Right lobe of liver (tissue), 6 donors: ENCODE measurements around the gene LPAR4. TPM values are rescaled to one million over a fixed set of nuclear protein-coding genes. Genes with fewer than 3 reads are reported as not detected.

Source experiments
- ATAC-seq, 4 donors: fragments of 200-7000 bp; cut with Tn5 transposase; one replicate each; pipeline ENCODE4 v1.9.1; 2020; ENCODE audit warnings: mild to moderate bottlenecking in 4 of 4, moderate library complexity in 4 of 4
- DNase-seq, 3 donors: peaks; one replicate each; pipeline ENCODE4 v3.0.0-alpha.2; 2020
- H3K27ac ChIP-seq, 3 donors: fragments of 200-600 bp; one replicate each; pipeline ENCODE4 v1.8.0; 2022
- H3K27me3 ChIP-seq, 2 donors: fragments of 200-600 bp; one replicate each; pipeline ENCODE4 v1.8.0; 2022
- H3K36me3 ChIP-seq, 4 donors: fragments of 200-600 bp; sonication (generic) in 1 of 4; one replicate each; pipeline versions ENCODE4 v1.5.1 to v1.8.0; 2017 to 2022; ENCODE audit warnings: control low read depth in 1 of 4
- H3K4me1 ChIP-seq, 4 donors: fragments of 200-600 bp; sonication (generic) in 1 of 4; one replicate each; pipeline versions ENCODE4 v1.5.1 to v1.8.0; 2017 to 2022; ENCODE audit warnings: control low read depth in 1 of 4
- H3K4me3 ChIP-seq, 3 donors: fragments of 200-600 bp; one replicate each; pipeline ENCODE4 v1.8.0; 2022
- H3K9me3 ChIP-seq, 4 donors: fragments of 200-600 bp; sonication (generic) in 1 of 4; one replicate each; pipeline versions ENCODE4 v1.5.1 to v1.8.0; 2017 to 2022; ENCODE audit warnings: control low read depth in 1 of 4
- POLR2A ChIP-seq: fragments of 450-650 bp; IDR thresholded peaks from one replicate; pipeline ENCODE4 v1.6.1; 2017; ENCODE audit warnings: antibody characterized with exemption, mild to moderate bottlenecking
- WGBS: methylation state at CpG from one replicate; pipeline ENCODE4 v1.1.6; 2018; ENCODE audit warnings: low coverage, low lambda C conversion rate; ENCODE audit not compliant: insufficient coverage; ENCODE audit errors: missing lambda C conversion rate; 5-methylcytosine and 5-hydroxymethylcytosine counted together
- intact Hi-C, 2 donors: fragments of 100-400 bp; cut with DNase I; formaldehyde crosslinking; loops; one replicate each; pipeline versions ENCODE4 v1.11.2 to v1.14.1; 2022
- total RNA-seq, 6 experiments: library from RNA; depleted of rRNA in 2 of 6; stranded (reverse); fragments of >200 nt in 2 of 6; fragmentation: NEBNext Ultra II Directional in 3 of 6; extraction: Animal tissue kit (Norgen Biotek cat#: 25700) in 3 of 6; gene quantifications; one replicate each; pipeline versions ENCODE4 v1.1.0 to v1.2.4, GENCODE V29; 2016 to 2023
- TF ChIP-seq, protein P1 (sequence below), 4 donors: fragments of 200-600 bp in 3 of 4; fragments of 450-650 bp in 1 of 4; IDR thresholded peaks; one replicate each; pipeline versions ENCODE4 v1.5.1 to v1.8.0; 2016 to 2022; ENCODE audit warnings: antibody characterized with exemption in 4 of 4, mild to moderate bottlenecking in 2 of 4
- donor health status: DM: no; HTN: yes; CAD: no.
- donor health status: DM: no; HTN: no; CAD: no.
- donor health status: DM: no; HTN: no; CAD: no.
- donor health status: DM: no; HTN: yes; CAD: no.
- donor health status: DM: no; HTN: yes; CAD: no.

Gene LPAR4
- total RNA-seq, 6 experiments from 2014 or later: not detected

DNA sequence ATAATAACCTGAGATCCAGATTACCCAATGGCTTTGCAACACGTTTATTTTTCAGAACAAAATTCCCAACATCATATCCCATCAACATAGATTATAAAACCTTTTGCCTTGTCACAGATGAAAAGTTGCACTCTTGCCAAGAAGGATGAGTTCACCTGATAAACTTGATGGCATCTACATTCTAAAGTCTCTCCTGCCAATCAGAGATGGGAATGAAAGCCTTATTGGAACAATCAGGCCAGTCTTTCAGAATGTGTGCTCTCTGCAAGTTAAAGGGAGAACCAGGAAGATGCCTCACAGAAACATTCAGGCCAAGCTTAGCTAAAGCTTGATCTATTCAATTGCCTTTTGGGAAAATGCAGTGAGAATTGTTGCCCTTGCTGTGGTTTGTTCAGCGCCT lies 1.3 kb downstream of the LPAR4 start:
- Histone ChIP-seq H3K27ac (no peak overlapping the region), H3K4me3 (no peak overlapping the region), H3K4me1 (no peaks in the 10 kb centered on the region), H3K27me3 (peaks cover 0 to 5% of the 10 kb centered on the region in 2 donors), H3K9me3 (no peaks in the 10 kb centered on the region), H3K36me3 (no peaks in the 10 kb centered on the region)
- 25% methylated on average over 2 of the region's 2 CpGs for WGBS
- intact Hi-C loops: no loop called here
- TF ChIP-seq, protein P1, sequence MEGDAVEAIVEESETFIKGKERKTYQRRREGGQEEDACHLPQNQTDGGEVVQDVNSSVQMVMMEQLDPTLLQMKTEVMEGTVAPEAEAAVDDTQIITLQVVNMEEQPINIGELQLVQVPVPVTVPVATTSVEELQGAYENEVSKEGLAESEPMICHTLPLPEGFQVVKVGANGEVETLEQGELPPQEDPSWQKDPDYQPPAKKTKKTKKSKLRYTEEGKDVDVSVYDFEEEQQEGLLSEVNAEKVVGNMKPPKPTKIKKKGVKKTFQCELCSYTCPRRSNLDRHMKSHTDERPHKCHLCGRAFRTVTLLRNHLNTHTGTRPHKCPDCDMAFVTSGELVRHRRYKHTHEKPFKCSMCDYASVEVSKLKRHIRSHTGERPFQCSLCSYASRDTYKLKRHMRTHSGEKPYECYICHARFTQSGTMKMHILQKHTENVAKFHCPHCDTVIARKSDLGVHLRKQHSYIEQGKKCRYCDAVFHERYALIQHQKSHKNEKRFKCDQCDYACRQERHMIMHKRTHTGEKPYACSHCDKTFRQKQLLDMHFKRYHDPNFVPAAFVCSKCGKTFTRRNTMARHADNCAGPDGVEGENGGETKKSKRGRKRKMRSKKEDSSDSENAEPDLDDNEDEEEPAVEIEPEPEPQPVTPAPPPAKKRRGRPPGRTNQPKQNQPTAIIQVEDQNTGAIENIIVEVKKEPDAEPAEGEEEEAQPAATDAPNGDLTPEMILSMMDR (IDR thresholded peaks at IDR 0.05): no peak
- no peak for TF ChIP-seq POLR2A
- no peak for DNase-seq
- no peak for ATAC-seq

DNA sequence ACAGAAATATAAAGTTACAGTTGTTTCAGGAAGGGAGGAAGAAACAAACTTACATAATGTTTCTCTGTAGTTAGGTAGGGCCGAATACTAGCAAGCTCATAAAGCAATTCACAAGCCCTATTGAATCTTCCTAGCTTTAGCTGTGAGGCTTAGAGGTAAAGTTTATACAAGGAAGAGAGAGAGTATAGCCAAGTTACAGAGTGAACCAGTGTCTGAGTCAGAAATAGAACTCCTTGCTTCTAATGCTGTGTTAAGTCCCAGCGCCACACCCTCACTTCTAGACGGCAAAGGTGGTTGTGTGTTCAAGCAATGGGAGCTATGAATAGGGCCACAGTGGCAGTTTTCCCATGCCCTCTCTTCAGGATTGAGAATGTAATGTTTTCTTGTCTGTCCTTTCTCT lies 6.1 kb downstream of the LPAR4 start:
- intact Hi-C loops: no loop called here
- ATAC-seq (no peak), DNase-seq (no peak)
- TF ChIP-seq POLR2A: no peak
- TF ChIP-seq, protein P1 (IDR thresholded peaks at IDR 0.05): no peak
- Histone ChIP-seq H3K4me3 (no peak overlapping the region), H3K36me3 (no peaks in the 10 kb centered on the region), H3K27ac (no peak overlapping the region), H3K4me1 (no peaks in the 10 kb centered on the region), H3K9me3 (no peaks in the 10 kb centered on the region), H3K27me3 (peaks cover 0 to 10% of the 10 kb centered on the region in 2 donors)
- 62% methylated on average over 3 of the region's 3 CpGs for WGBS

DNA sequence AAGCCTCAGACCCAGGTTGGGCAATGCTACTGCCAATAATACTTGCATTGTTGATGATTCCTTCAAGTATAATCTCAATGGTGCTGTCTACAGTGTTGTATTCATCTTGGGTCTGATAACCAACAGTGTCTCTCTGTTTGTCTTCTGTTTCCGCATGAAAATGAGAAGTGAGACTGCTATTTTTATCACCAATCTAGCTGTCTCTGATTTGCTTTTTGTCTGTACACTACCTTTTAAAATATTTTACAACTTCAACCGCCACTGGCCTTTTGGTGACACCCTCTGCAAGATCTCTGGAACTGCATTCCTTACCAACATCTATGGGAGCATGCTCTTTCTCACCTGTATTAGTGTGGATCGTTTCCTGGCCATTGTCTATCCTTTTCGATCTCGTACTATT lies 7.4 kb downstream of the LPAR4 start:
- H3K27me3 ChIP-seq: peaks cover 0 to 10% of the 10 kb centered on the region in 2 donors
- no peaks in the 10 kb centered on the region for H3K4me1 ChIP-seq
- H3K9me3 ChIP-seq: no peaks in the 10 kb centered on the region
- H3K27ac ChIP-seq: no peak overlapping the region
- WGBS: 63% methylated on average over 5 of the region's 5 CpGs
- DNase-seq: no peak
- H3K36me3 ChIP-seq: no peaks in the 10 kb centered on the region
- TF ChIP-seq POLR2A: no peak
- no peak for ATAC-seq
- no peak overlapping the region for H3K4me3 ChIP-seq
- intact Hi-C loops: no loop called here

DNA sequence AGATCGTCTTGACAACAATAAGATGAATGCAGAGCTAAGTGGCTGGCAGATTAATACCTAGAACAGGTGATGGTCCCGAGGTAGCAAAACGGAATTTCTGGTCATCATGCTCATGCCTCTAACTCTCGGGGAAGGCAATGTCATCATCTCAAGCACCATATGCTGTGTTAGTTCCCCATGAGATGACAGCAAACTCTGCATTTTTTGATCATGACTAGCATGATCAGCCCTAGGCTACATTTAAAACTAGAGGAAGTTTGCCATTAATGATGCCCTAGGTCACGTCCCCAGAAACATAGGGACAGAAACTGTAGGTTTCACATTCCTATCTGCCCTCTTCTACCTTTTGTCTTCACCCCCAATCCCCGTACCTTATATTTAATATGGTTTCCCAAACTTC lies 11.6 kb downstream of the LPAR4 start:
- H3K27ac ChIP-seq: no peak overlapping the region
- no peaks in the 10 kb centered on the region for H3K36me3 ChIP-seq
- no peaks in the 10 kb centered on the region for H3K9me3 ChIP-seq
- no peak for ATAC-seq
- no peak for DNase-seq
- peaks cover 0 to 10% of the 10 kb centered on the region in 2 donors for H3K27me3 ChIP-seq
- intact Hi-C loops: no loop called here
- no peaks in the 10 kb centered on the region for H3K4me1 ChIP-seq
- 62% methylated on average over 4 of the region's 6 CpGs for WGBS
- no peak overlapping the region for H3K4me3 ChIP-seq
- TF ChIP-seq, protein P1 (IDR thresholded peaks at IDR 0.05): no peak
- TF ChIP-seq POLR2A: no peak

DNA sequence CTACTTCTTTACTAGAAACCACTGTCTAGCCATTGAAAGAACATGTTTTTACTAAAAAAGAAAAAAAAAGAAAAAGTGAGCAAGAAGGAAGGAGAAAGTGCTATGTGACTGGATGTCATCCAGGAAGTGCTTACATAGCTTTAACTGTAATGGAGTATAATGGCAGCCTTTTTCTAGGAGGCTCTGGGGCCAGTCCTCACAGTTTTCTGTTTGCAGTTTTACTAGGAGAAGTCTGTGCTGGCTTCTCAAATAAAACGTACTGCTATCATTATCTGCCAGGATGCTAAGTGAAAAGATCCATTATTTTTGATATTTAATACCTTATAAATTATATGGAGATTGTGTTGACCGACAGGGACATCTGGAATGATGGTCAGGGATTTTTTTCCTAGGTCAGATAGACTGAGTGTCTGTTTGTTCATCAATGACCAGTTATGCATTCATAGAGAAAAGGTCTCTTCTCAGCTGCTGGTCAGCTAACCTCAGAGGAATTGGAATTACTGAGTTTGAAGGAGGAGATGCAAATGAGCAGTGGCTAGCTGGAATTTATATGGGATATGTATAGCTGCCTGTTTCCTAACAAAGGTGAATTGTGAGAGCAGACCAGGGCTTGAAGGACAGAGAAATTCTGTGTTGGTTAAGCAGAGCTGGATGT lies 21.7 kb downstream of the LPAR4 start:
- Histone ChIP-seq H3K27ac (no peak overlapping the region), H3K9me3 (no peaks in the 10 kb centered on the region), H3K27me3 (no peaks in the 10 kb centered on the region), H3K4me3 (no peak overlapping the region), H3K36me3 (no peaks in the 10 kb centered on the region), H3K4me1 (no peaks in the 10 kb centered on the region)
- intact Hi-C loops: no loop called here
- WGBS: 23% methylated on average over 2 of the region's 2 CpGs
- TF ChIP-seq, protein P1 (IDR thresholded peaks at IDR 0.05): no peak
- TF ChIP-seq POLR2A: no peak
- DNase-seq (no peak), ATAC-seq (no peak)
